Measurements from ENCODE around the gene BOLA2B.

Gene BOLA2B

GRCh38 chr16:30166202-30166902 lies 27.1 kb downstream of the BOLA2B start:
- TF ChIP-seq GABPA (IDR thresholded peaks at IDR 0.05; ENCODE audit: low read depth): no peak
- no peak for TF ChIP-seq REST (IDR thresholded peaks at IDR 0.05; ENCODE audit: insufficient replicate concordance, low read depth)
- TF ChIP-seq POLR2AphosphoS5 (IDR thresholded peaks at IDR 0.05; ENCODE audit: low read depth): peak; percentile 52
- TF ChIP-seq SPI1 (IDR thresholded peaks at IDR 0.05; ENCODE audit: borderline replicate concordance, low read depth): peak; percentile 100
- no peak for TF ChIP-seq CTCF (IDR thresholded peaks at IDR 0.05; ENCODE audit: insufficient read depth, low read length)
- DNase-seq (ENCODE audit: low read depth in 1 of 2, low spot score in 1 of 2): peak; percentile 82 to 93
- Histone ChIP-seq H3K27ac (replicated peaks) (peak overlapping the region; percentile 70), H3K27me3 (ENCODE audit: insufficient read depth, poor library complexity, severe bottlenecking) (no peaks in the 10 kb centered on the region), H3K4me3 (replicated peaks; ENCODE audit: insufficient read depth, low read length) (no peak overlapping the region)

- no peaks in the 10 kb centered on the region for H3K27me3 ChIP-seq (ENCODE audit: insufficient read depth, poor library complexity, severe bottlenecking)
- no peak overlapping the region for H3K4me3 ChIP-seq (replicated peaks; ENCODE audit: insufficient read depth, low read length)
- DNase-seq (ENCODE audit: low read depth in 1 of 2, low spot score in 1 of 2): no peak
- TF ChIP-seq GABPA (IDR thresholded peaks at IDR 0.05; ENCODE audit: low read depth) (no peak), SPI1 (IDR thresholded peaks at IDR 0.05; ENCODE audit: borderline replicate concordance, low read depth) (no peak), REST (IDR thresholded peaks at IDR 0.05; ENCODE audit: insufficient replicate concordance, low read depth) (no peak), CTCF (IDR thresholded peaks at IDR 0.05; ENCODE audit: insufficient read depth, low read length) (no peak), POLR2AphosphoS5 (IDR thresholded peaks at IDR 0.05; ENCODE audit: low read depth) (no peak)
- H3K27ac ChIP-seq (replicated peaks): no peak overlapping the region
These were observed 29.9 kb downstream of the BOLA2B start for GRCh38 chr16:30163538-30163937.

GRCh38 chr16:30157214-30157613 lies 36.3 kb downstream of the BOLA2B start:
- Histone ChIP-seq H3K27me3 (ENCODE audit: insufficient read depth, poor library complexity, severe bottlenecking) (no peaks in the 10 kb centered on the region), H3K4me3 (replicated peaks; ENCODE audit: insufficient read depth, low read length) (no peak overlapping the region), H3K27ac (replicated peaks) (no peak overlapping the region)
- no peak for DNase-seq (ENCODE audit: low read depth in 1 of 2, low spot score in 1 of 2)
- TF ChIP-seq CTCF (IDR thresholded peaks at IDR 0.05; ENCODE audit: insufficient read depth, low read length) (no peak), GABPA (IDR thresholded peaks at IDR 0.05; ENCODE audit: low read depth) (no peak), POLR2AphosphoS5 (IDR thresholded peaks at IDR 0.05; ENCODE audit: low read depth) (no peak), REST (IDR thresholded peaks at IDR 0.05; ENCODE audit: insufficient replicate concordance, low read depth) (no peak), SPI1 (IDR thresholded peaks at IDR 0.05; ENCODE audit: borderline replicate concordance, low read depth) (no peak)

All from HL-60 (cell line).